Embryonic facial prominence (tissue), 1 donor: ENCODE results near the gene NKX3-2.

ENCODE experiments used
- DNase-seq: peaks from one replicate; pipeline ENCODE4 v3.0.0-alpha.2; 2016; ENCODE audit errors: extremely low spot score

The NKX3-2 gene

GRCh38 chr4:13504374-13504773 lies 39.9 kb downstream of the NKX3-2 start:
- DNase-seq = no peak

- DNase-seq = no peak
Measured at GRCh38 chr4:13498469-13498868, 45.8 kb downstream of the NKX3-2 start.

GRCh38 chr4:13496605-13497004 lies 47.7 kb downstream of the NKX3-2 start:
- DNase-seq = no peak

- no peak for DNase-seq
Measured at GRCh38 chr4:13495753-13496152, 48.6 kb downstream of the NKX3-2 start.

GRCh38 chr4:13493793-13494192 lies 50.5 kb downstream of the NKX3-2 start:
- no peak for DNase-seq

- DNase-seq = no peak
Measured at GRCh38 chr4:13492747-13493146, 51.6 kb downstream of the NKX3-2 start.
